ENCODE measurements around the gene CDC25C. TPM values are rescaled to one million over a fixed set of nuclear protein-coding genes. Genes with fewer than 3 reads are reported as not detected.
A peak's percentile ranks its signal among the peaks of the same experiment; 100 is the strongest.
"Not testable (repeated sequence)": the region's sequence is repeated elsewhere in the genome, so short reads cannot be mapped to it uniquely, and the experiment has no call there.

Gene CDC25C
- polyA plus RNA-seq, 6 donors from 2014 or later: 0.48 TPM; not detected in 5

- Mint-ChIP-seq H3K27me3 (no peaks in the 10 kb centered on the region), H3K36me3 (peaks cover 0 to 9% of the 10 kb centered on the region in 2 donors), H3K4me1 (peaks cover 35 to 37% (median 36%) of the 10 kb centered on the region in 3 donors), H3K4me3 (peak overlapping the region; percentile 81 to 99 (median 96)), H3K27ac (peak overlapping the region; percentile 91 to 100 (median 94)), H3K9me3 (no peaks in the 10 kb centered on the region)
- peak in 1 of 2 donors; percentile 0 for ATAC-seq (ENCODE audit: low read depth in 2 of 2)
- peak; percentile 9 for DNase-seq
Observed at GRCh38 chr5:138338411-138339090, 6.9 kb upstream of the CDC25C start.

GRCh38 chr5:138337685-138338410, 6.2 kb upstream of the CDC25C start, which contains the start of gene FAM53C:
FAM53C (plus strand) TSS chr5:138338266; CDS start chr5:138341336, 3,070 bp downstream.
- peaks cover 0 to 9% of the 10 kb centered on the region in 2 donors for H3K36me3 Mint-ChIP-seq

GRCh38 chr5:138336952-138337684, 5.5 kb upstream of the CDC25C start:
- no peak for DNase-seq
- peak; percentile 35 to 41 for ATAC-seq (ENCODE audit: low read depth in 2 of 2)
- H3K27me3 Mint-ChIP-seq: no peaks in the 10 kb centered on the region
- peak overlapping the region; percentile 99 to 100 (median 100) for H3K27ac Mint-ChIP-seq
- H3K9me3 Mint-ChIP-seq: no peaks in the 10 kb centered on the region
- H3K4me3 Mint-ChIP-seq: peak overlapping the region; percentile 81 to 99 (median 96)
- H3K36me3 Mint-ChIP-seq: peaks cover 0 to 9% of the 10 kb centered on the region in 2 donors
- peaks cover 38 to 45% (median 39%) of the 10 kb centered on the region in 3 donors for H3K4me1 Mint-ChIP-seq

More at GRCh38 chr5:138337685-138338410, 6.2 kb upstream of the CDC25C start, which contains the start of gene FAM53C:
- Mint-ChIP-seq H3K4me1 (peaks cover 35 to 37% (median 37%) of the 10 kb centered on the region in 3 donors), H3K4me3 (peak within 1 kb of the TSS; percentile 81 to 99 (median 96)), H3K27me3 (no peaks in the 10 kb centered on the region), H3K9me3 (no peaks in the 10 kb centered on the region), H3K27ac (peak within 1 kb of the TSS; percentile 99 to 100 (median 100))
- DNase-seq (peak; percentile 95), ATAC-seq (ENCODE audit: low read depth in 2 of 2) (peak; percentile 81 to 85)

GRCh38 chr5:138334867-138335447, 3.4 kb upstream of the CDC25C start:
- H3K9me3 Mint-ChIP-seq: no peaks in the 10 kb centered on the region
- DNase-seq: no peak
- no peaks in the 10 kb centered on the region for H3K27me3 Mint-ChIP-seq
- H3K36me3 Mint-ChIP-seq: no peaks in the 10 kb centered on the region
- peak overlapping the region in 1 of 6 donors; percentile 66 for H3K27ac Mint-ChIP-seq
- peaks cover 33 to 48% (median 33%) of the 10 kb centered on the region in 3 donors for H3K4me1 Mint-ChIP-seq
- H3K4me3 Mint-ChIP-seq: peak overlapping the region in 4 of 8 donors; percentile 21 to 82 (median 54)
- no peak for ATAC-seq (ENCODE audit: low read depth in 2 of 2)

GRCh38 chr5:138330813-138331448, 673 bp downstream of the CDC25C start:
- H3K27ac Mint-ChIP-seq: peak overlapping the region in 1 of 6 donors; percentile 27
- no peak for DNase-seq
- H3K9me3 Mint-ChIP-seq: no peaks in the 10 kb centered on the region
- H3K27me3 Mint-ChIP-seq: no peaks in the 10 kb centered on the region
- H3K4me3 Mint-ChIP-seq: peak overlapping the region; percentile 84 to 94 (median 92)
- peaks cover 10 to 25% (median 13%) of the 10 kb centered on the region in 3 donors for H3K4me1 Mint-ChIP-seq
- no peak for ATAC-seq (ENCODE audit: low read depth in 2 of 2)
- no peaks in the 10 kb centered on the region for H3K36me3 Mint-ChIP-seq

GRCh38 chr5:138318211-138318610, 13.4 kb downstream of the CDC25C start:
- not testable (repeated sequence) for H3K9me3 Mint-ChIP-seq; H3K27me3 Mint-ChIP-seq; DNase-seq; H3K36me3 Mint-ChIP-seq; H3K4me1 Mint-ChIP-seq; H3K4me3 Mint-ChIP-seq; H3K27ac Mint-ChIP-seq; ATAC-seq (ENCODE audit: low read depth in 2 of 2)

GRCh38 chr5:138316355-138316754, 15.2 kb downstream of the CDC25C start:
- no peak overlapping the region for H3K27ac Mint-ChIP-seq
- H3K36me3 Mint-ChIP-seq: no peaks in the 10 kb centered on the region
- DNase-seq (no peak), ATAC-seq (ENCODE audit: low read depth in 2 of 2) (no peak)
- no peaks in the 10 kb centered on the region for H3K4me1 Mint-ChIP-seq
- H3K27me3 Mint-ChIP-seq: no peaks in the 10 kb centered on the region
- no peak overlapping the region for H3K4me3 Mint-ChIP-seq
- peaks cover 0 to 3% (median 0%) of the 10 kb centered on the region in 7 donors for H3K9me3 Mint-ChIP-seq

- no peaks in the 10 kb centered on the region for H3K27me3 Mint-ChIP-seq
Observed at GRCh38 chr5:138315751-138316278, 15.8 kb downstream of the CDC25C start.

GRCh38 chr5:138305797-138306196, 25.8 kb downstream of the CDC25C start:
- Mint-ChIP-seq H3K4me1 (no peaks in the 10 kb centered on the region), H3K4me3 (no peak overlapping the region), H3K36me3 (no peaks in the 10 kb centered on the region), H3K27ac (no peak overlapping the region), H3K27me3 (no peaks in the 10 kb centered on the region), H3K9me3 (peaks cover 0 to under 1% (median 0%) of the 10 kb centered on the region in 7 donors)
- ATAC-seq (ENCODE audit: low read depth in 2 of 2) (no peak), DNase-seq (no peak)

More at GRCh38 chr5:138315751-138316278, 15.8 kb downstream of the CDC25C start:
- ATAC-seq (ENCODE audit: low read depth in 2 of 2): no peak
- H3K36me3 Mint-ChIP-seq: no peaks in the 10 kb centered on the region
- peaks cover 0 to 3% (median 0%) of the 10 kb centered on the region in 7 donors for H3K9me3 Mint-ChIP-seq
- no peaks in the 10 kb centered on the region for H3K4me1 Mint-ChIP-seq
- no peak overlapping the region for H3K4me3 Mint-ChIP-seq
- no peak overlapping the region for H3K27ac Mint-ChIP-seq
- no peak for DNase-seq

GRCh38 chr5:138303372-138303771, 28.2 kb downstream of the CDC25C start:
- H3K27me3 Mint-ChIP-seq: no peaks in the 10 kb centered on the region
- H3K4me3 Mint-ChIP-seq: no peak overlapping the region
- no peak overlapping the region for H3K27ac Mint-ChIP-seq
- DNase-seq: no peak
- no peaks in the 10 kb centered on the region for H3K4me1 Mint-ChIP-seq
- H3K36me3 Mint-ChIP-seq: peaks cover 0 to 4% of the 10 kb centered on the region in 2 donors
- no peak for ATAC-seq (ENCODE audit: low read depth in 2 of 2)
- peaks cover 0 to 8% (median 2%) of the 10 kb centered on the region in 7 donors for H3K9me3 Mint-ChIP-seq

- no peak for ATAC-seq (ENCODE audit: low read depth in 2 of 2)
Observed at GRCh38 chr5:138289296-138289695, 42.3 kb downstream of the CDC25C start.

GRCh38 chr5:138287246-138287645, 44.4 kb downstream of the CDC25C start:
- ATAC-seq (ENCODE audit: low read depth in 2 of 2): no peak
- no peaks in the 10 kb centered on the region for H3K36me3 Mint-ChIP-seq
- no peaks in the 10 kb centered on the region for H3K27me3 Mint-ChIP-seq
- no peak overlapping the region for H3K27ac Mint-ChIP-seq
- H3K4me3 Mint-ChIP-seq: no peak overlapping the region
- no peaks in the 10 kb centered on the region for H3K9me3 Mint-ChIP-seq
- no peak for DNase-seq
- peaks cover 0 to 2% (median 0%) of the 10 kb centered on the region in 3 donors for H3K4me1 Mint-ChIP-seq

More at GRCh38 chr5:138289296-138289695, 42.3 kb downstream of the CDC25C start:
- Mint-ChIP-seq H3K27me3 (no peaks in the 10 kb centered on the region), H3K4me3 (no peak overlapping the region), H3K27ac (no peak overlapping the region), H3K4me1 (peaks cover 0 to 2% (median 0%) of the 10 kb centered on the region in 3 donors), H3K36me3 (no peaks in the 10 kb centered on the region), H3K9me3 (no peaks in the 10 kb centered on the region)
- DNase-seq: no peak

All from naive B cell (primary cell).